Measurements from ENCODE around the gene ATRX. TPM values are rescaled to one million over a fixed set of nuclear protein-coding genes. Genes with fewer than 3 reads are reported as not detected.
"Not testable (repeated sequence)": the region's sequence is repeated elsewhere in the genome, so short reads cannot be mapped to it uniquely, and the experiment has no call there.

ATRX gene
- total RNA-seq, 2 donors from 2014 or later: 70.2 to 74.5 TPM

DNA sequence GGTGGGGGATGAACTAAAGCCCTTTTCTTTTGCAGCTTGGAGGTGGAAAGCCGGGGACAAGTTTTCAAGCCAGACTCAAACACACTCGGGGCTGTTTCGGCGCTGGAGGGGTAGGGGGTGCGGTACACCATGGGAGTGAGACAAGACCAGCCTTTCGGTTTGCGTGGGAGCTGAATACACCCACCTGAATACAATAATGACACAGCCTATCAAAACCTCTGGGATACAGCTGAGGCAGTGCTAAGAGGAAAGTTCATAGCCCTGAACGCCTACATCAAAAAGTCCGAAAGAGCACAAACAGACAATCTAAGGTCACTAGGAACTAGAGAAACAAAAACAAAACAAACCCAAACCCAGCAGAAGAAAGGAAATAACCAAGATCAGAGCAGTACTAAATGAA is 163.3 kb downstream of the ATRX start:
- peaks cover 14% of the 10 kb centered on the region for H3K4me1 Mint-ChIP-seq
- peaks cover 55% of the 10 kb centered on the region for H3K36me3 Mint-ChIP-seq (ENCODE audit: low read depth)
- H3K27me3 Mint-ChIP-seq: no peaks in the 10 kb centered on the region
- peak overlapping the region; percentile 51 for H3K27ac Mint-ChIP-seq
- peak overlapping the region; percentile 37 for H3K4me3 Mint-ChIP-seq
- ATAC-seq (replicated peaks): peak; percentile 19
- H3K9me3 Mint-ChIP-seq: no peaks in the 10 kb centered on the region

DNA sequence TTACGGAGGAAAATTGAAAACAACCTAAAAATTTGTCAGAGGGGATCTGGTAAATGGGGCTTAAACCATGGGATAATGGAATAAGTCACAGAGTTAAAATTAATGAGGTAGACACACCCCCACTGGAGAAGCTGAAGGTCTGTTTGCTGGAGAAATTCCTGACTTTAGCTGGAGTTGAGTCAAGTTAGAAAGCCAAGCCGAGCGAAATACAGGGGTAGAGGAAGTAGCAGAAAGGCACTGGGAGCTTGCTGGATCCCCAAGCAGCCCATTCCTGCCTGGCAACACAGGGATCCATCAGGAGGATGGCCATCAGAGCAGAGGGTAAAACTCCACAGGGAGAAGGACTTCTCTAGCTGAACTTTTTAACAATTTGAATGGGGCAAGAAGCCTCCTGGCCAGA is 163.8 kb downstream of the ATRX start:
- Mint-ChIP-seq H3K27ac (peak overlapping the region; percentile 51), H3K9me3 (no peaks in the 10 kb centered on the region), H3K27me3 (no peaks in the 10 kb centered on the region), H3K4me1 (peaks cover 14% of the 10 kb centered on the region), H3K36me3 (ENCODE audit: low read depth) (peaks cover 55% of the 10 kb centered on the region), H3K4me3 (peak overlapping the region; percentile 37)
- no peak for ATAC-seq (replicated peaks)

DNA sequence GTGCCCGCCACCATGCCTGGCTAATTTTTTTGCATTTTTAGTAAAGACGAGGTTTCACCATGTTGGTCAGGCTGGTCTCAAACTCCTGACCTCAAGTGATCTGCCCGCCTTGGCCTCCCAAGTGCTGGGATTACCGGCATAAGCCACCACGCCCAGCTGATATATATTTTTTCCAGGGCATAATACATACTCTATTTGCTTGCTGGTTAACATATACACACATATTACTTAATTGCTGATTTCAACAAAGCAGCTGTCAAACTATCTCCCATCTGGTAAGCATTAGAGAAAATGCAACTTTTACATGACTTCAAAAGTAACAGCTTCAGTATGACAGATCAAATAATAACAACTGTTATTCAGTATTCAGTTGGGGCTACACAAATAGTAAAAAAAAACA is 164.6 kb downstream of the ATRX start:
- ATAC-seq (replicated peaks); H3K27ac Mint-ChIP-seq; H3K9me3 Mint-ChIP-seq; H3K4me3 Mint-ChIP-seq; H3K27me3 Mint-ChIP-seq: not testable (repeated sequence)
- Mint-ChIP-seq H3K36me3 (ENCODE audit: low read depth) (peaks cover 52% of the 10 kb centered on the region), H3K4me1 (peaks cover 14% of the 10 kb centered on the region)

DNA sequence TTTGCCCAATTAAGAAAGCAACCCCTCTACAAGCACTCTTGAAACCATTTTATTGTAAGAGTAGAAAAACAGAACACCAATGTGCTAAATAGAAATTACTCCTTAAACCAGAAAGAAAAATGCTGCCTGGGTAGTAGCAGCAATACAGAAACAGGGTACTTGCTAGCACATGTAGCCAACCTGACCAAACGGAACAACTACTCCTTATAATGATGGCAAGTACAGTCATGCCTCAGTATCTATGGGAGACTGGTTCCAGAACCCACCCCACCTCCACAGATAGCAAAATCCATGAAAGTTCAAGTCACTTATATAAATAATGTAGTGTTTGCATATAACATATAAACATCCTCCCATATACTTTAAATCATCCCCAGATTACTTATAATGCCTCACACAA is 168.8 kb downstream of the ATRX start:
- peaks cover 47% of the 10 kb centered on the region for H3K36me3 Mint-ChIP-seq (ENCODE audit: low read depth)
- no peak overlapping the region for H3K4me3 Mint-ChIP-seq
- H3K4me1 Mint-ChIP-seq: no peaks in the 10 kb centered on the region
- H3K27ac Mint-ChIP-seq: no peak overlapping the region
- ATAC-seq (replicated peaks): no peak
- H3K9me3 Mint-ChIP-seq: no peaks in the 10 kb centered on the region
- no peaks in the 10 kb centered on the region for H3K27me3 Mint-ChIP-seq

DNA sequence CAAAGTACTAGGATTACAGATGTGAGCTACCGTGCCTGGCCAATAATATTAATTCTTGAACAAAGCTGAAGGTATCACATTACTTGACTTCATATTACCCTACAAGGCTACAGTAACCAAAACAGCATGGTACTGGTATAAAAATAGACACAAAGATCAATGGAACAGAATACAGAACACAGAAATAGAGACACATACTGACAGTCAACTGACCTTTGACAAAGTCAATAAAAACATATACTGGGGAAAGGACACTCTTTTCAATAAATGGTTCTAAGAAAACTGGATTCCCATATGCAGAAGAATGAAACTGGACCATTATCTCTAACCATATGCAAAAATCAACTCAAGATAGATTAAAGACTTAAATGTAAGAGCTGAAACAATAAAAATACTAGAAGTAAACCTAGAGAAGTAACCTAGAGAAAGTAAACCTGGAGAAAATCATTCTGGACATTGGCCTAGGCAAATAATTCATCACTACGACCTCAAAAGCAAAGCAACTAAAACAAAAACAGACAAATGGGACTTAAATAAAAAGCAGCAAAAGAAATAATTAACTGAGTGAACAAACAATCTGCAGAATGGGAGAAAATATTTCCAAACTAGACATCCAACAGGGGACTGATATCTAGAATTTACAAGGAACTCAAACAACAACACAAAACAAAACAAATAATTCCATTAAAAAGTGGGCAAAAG is 182.2 kb downstream of the ATRX start:
- Mint-ChIP-seq H3K27ac (no peak overlapping the region), H3K36me3 (ENCODE audit: low read depth) (peaks cover 55% of the 10 kb centered on the region), H3K9me3 (no peaks in the 10 kb centered on the region), H3K27me3 (no peaks in the 10 kb centered on the region), H3K4me3 (no peak overlapping the region), H3K4me1 (no peaks in the 10 kb centered on the region)
- no peak for ATAC-seq (replicated peaks)

DNA sequence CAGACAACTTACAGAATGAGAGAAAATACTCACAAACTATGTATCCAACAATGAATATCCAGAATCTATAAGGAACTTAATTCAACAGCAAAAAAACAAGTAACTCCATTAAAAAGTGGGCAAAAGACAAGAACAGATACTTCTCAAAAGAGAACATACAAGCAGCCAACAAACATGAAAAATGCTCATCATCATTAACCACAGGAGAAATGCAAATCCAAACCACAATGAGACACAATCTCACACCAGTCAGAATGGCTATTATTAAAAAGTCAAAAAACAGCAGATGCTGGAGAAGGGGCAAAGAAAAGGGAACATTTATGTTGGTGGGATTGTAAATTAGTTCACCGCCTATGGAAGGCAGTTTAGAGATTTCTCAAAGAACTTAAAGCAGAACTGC is 188.5 kb downstream of the ATRX start:
- H3K9me3 Mint-ChIP-seq: no peaks in the 10 kb centered on the region
- peaks cover 6% of the 10 kb centered on the region for H3K4me1 Mint-ChIP-seq
- no peak for ATAC-seq (replicated peaks)
- H3K27ac Mint-ChIP-seq: peak overlapping the region; percentile 70
- H3K27me3 Mint-ChIP-seq: no peaks in the 10 kb centered on the region
- peaks cover 54% of the 10 kb centered on the region for H3K36me3 Mint-ChIP-seq (ENCODE audit: low read depth)
- no peak overlapping the region for H3K4me3 Mint-ChIP-seq

DNA sequence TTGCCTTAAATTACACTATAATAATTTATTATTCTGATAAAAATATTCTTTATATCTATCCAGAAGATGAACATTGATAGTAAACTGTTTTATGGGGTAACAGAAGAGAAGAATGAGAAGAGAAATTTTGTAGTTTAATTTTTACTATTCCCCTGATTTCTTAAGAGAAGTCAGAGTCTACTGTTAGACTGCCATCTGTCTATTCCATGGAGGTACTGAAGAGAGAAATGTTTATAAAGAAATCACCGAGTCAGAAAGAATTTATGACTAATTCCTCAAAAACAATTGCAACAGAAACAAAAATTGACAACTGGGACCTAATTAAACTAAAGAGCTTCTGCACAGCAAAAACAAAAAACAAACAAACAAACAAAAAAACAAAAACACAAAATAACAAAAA is 188.9 kb downstream of the ATRX start:
- no peak for ATAC-seq (replicated peaks)
- no peaks in the 10 kb centered on the region for H3K27me3 Mint-ChIP-seq
- H3K4me3 Mint-ChIP-seq: no peak overlapping the region
- H3K9me3 Mint-ChIP-seq: no peaks in the 10 kb centered on the region
- H3K36me3 Mint-ChIP-seq (ENCODE audit: low read depth): peaks cover 53% of the 10 kb centered on the region
- H3K27ac Mint-ChIP-seq: peak overlapping the region; percentile 70
- H3K4me1 Mint-ChIP-seq: peaks cover 6% of the 10 kb centered on the region

DNA sequence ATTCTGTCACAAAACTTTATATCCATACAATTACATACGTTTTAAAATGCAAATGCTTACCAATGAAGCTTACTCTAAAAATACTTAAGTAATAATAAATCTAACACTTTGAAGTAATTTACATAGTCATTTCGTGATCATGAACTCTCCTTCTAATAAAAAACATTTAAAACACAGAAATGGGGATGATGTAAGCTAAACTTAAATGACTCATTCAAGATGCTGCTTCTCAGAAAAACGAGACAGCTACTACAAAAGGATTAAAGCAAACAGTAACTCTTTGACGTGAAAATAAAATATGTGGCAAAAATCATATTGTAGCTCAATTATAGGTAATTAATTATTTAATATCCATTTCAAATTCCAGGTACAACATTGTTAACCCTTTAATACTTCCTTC is 190.2 kb downstream of the ATRX start:
- no peaks in the 10 kb centered on the region for H3K27me3 Mint-ChIP-seq
- H3K9me3 Mint-ChIP-seq: no peaks in the 10 kb centered on the region
- peaks cover 6% of the 10 kb centered on the region for H3K4me1 Mint-ChIP-seq
- H3K4me3 Mint-ChIP-seq: no peak overlapping the region
- no peak for ATAC-seq (replicated peaks)
- no peak overlapping the region for H3K27ac Mint-ChIP-seq
- H3K36me3 Mint-ChIP-seq (ENCODE audit: low read depth): peaks cover 50% of the 10 kb centered on the region

DNA sequence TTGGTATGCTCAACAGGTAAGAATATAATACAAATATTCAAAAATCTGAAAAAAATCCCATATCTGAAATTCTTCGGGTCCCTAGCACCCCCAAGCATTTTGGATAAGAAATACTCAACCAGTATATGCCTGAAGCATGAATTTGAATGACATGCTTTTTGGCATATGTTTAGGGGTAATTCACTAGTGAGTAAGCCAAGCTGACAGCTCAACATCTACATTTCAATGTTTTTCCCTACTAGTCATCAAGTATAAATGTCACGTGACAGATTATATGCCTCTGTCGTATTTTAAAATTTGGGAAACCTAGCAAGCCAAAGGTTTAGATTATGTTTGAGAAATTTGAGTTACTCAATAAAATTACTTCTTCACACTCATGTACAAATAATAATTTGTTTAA is 213.7 kb downstream of the ATRX start:
- peaks cover 66% of the 10 kb centered on the region for H3K36me3 Mint-ChIP-seq (ENCODE audit: low read depth)
- no peak for ATAC-seq (replicated peaks)
- no peak overlapping the region for H3K27ac Mint-ChIP-seq
- H3K27me3 Mint-ChIP-seq: no peaks in the 10 kb centered on the region
- no peaks in the 10 kb centered on the region for H3K4me1 Mint-ChIP-seq
- no peak overlapping the region for H3K4me3 Mint-ChIP-seq
- no peaks in the 10 kb centered on the region for H3K9me3 Mint-ChIP-seq

DNA sequence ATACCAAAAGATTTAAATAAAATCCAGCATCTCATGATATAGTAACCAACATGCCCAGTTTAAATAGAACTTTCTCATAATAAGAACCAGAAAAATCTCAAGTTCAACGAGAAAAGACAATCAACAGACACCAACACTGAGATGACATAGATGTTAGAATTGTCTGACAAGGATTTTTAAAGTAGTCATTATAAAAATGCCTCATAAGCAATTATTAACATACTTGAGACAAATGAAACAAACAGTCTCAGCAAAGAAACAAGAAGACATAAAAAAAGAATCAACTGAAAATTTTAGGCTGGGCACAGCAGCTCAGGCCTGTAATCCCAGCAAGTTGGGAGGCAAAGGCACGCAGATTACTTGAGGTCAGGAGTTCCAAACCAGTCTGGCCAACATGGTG is 220.7 kb downstream of the ATRX start:
- Mint-ChIP-seq H3K9me3 (no peaks in the 10 kb centered on the region), H3K27me3 (no peaks in the 10 kb centered on the region), H3K27ac (no peak overlapping the region), H3K4me1 (no peaks in the 10 kb centered on the region), H3K4me3 (no peak overlapping the region), H3K36me3 (ENCODE audit: low read depth) (peaks cover 54% of the 10 kb centered on the region)
- ATAC-seq (replicated peaks): no peak

DNA sequence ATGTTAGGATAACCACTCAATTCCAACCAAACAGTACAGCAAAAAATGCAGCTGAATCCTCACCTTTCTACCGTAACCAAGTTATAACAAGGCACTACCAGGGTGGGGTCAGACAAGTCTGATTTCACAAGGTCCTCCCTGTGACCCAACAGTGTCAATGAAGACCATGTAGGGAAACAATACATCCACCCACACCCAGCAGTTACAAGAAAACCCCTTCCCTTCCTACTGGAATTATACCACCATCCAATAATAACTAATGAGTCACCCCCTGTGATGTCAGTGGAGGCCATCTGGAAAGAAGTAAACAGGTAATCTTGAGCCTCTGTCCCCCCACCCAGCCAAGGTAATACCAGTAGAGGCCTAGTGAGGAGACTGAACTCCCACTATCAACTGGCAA is 221.2 kb downstream of the ATRX start:
- ATAC-seq (replicated peaks): no peak
- H3K9me3 Mint-ChIP-seq: no peaks in the 10 kb centered on the region
- no peaks in the 10 kb centered on the region for H3K4me1 Mint-ChIP-seq
- no peak overlapping the region for H3K27ac Mint-ChIP-seq
- peaks cover 52% of the 10 kb centered on the region for H3K36me3 Mint-ChIP-seq (ENCODE audit: low read depth)
- H3K4me3 Mint-ChIP-seq: no peak overlapping the region
- H3K27me3 Mint-ChIP-seq: no peaks in the 10 kb centered on the region

DNA sequence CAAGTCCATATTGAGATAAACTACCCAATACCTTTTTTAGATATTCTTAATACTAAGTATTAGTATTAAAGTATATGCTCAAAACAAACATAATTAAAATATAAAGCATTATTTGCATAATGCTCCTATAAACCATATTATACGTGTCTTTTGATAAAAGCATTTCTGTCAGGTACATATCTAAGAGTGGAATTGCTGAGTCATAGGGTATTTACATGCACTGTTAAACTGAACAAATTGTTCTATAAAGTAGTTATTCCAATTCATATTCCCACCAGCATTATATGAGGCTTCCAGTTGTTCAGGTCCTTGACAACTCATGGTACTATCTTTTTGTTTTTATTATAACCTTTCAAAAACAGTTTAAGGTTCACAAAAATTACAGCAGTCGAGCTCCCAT is 224.6 kb downstream of the ATRX start:
- Mint-ChIP-seq H3K27ac (no peak overlapping the region), H3K4me3 (no peak overlapping the region), H3K36me3 (ENCODE audit: low read depth) (peaks cover 25% of the 10 kb centered on the region), H3K4me1 (no peaks in the 10 kb centered on the region), H3K27me3 (no peaks in the 10 kb centered on the region), H3K9me3 (no peaks in the 10 kb centered on the region)
- no peak for ATAC-seq (replicated peaks)

DNA sequence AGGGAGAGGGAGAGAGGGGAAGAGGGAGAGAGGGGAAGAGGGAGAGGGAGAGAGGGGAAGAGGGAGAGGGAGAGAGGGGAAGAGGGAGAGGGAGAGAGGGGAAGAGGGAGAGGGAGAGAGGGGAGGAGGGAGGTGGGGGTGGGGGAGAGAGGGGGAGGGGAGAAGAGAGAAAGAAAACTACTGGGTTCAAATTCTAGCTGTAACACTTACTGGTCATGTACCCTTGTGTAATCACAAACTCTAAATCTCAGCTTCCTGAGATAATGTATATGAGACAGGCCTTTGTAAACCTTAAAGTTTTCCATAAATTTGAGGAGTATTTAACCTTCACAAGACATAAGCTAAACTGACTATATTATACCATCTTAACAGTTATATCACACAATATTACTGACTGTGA is 229.7 kb downstream of the ATRX start:
- peaks cover 39% of the 10 kb centered on the region for H3K36me3 Mint-ChIP-seq (ENCODE audit: low read depth)
- H3K4me1 Mint-ChIP-seq: no peaks in the 10 kb centered on the region
- H3K27me3 Mint-ChIP-seq: no peaks in the 10 kb centered on the region
- H3K27ac Mint-ChIP-seq: no peak overlapping the region
- H3K4me3 Mint-ChIP-seq: no peak overlapping the region
- no peaks in the 10 kb centered on the region for H3K9me3 Mint-ChIP-seq
- ATAC-seq (replicated peaks): no peak

DNA sequence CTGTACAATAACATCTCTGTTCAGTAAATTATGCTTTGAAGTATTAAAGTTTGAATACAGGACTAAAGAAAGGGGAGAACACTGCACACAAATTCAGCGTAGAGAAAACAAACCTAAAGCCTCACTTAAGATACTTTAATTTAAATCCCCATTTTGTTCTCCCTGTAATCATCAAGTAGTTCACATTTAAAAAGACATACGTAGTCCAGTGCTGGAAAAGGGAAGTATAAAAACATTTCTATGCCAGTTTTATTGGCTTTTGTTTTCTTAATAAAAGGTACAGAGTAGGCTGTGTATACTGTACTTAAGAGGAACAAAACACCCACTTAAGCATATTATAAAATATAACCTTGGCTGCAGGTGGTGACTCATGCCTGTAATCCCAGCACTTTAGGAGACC is 237.3 kb downstream of the ATRX start:
- no peaks in the 10 kb centered on the region for H3K4me1 Mint-ChIP-seq
- H3K27ac Mint-ChIP-seq: no peak overlapping the region
- peaks cover 30% of the 10 kb centered on the region for H3K36me3 Mint-ChIP-seq (ENCODE audit: low read depth)
- no peaks in the 10 kb centered on the region for H3K9me3 Mint-ChIP-seq
- ATAC-seq (replicated peaks): no peak
- H3K4me3 Mint-ChIP-seq: no peak overlapping the region
- H3K27me3 Mint-ChIP-seq: no peaks in the 10 kb centered on the region

DNA sequence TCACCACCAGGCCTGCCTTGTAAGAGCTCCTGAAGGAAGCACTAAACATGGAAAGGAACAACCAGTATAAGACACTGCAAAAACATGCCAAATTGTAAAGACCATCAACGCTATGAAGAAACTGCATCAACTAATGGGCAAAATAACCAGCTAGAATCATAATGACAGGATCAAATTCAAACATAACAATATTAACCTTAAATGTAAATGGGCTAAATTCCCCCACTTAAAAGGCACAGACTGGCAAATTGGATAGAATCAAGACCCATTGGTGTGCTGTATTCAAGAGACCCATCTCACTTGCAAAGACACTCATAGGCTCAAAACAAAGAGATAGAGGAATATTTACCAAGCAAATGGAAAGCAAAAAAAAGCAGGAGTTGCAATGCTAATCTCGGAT is 246.2 kb downstream of the ATRX start:
- H3K4me1 Mint-ChIP-seq, H3K27ac Mint-ChIP-seq: not testable (repeated sequence)
- H3K36me3 Mint-ChIP-seq (ENCODE audit: low read depth): peaks cover 39% of the 10 kb centered on the region

DNA sequence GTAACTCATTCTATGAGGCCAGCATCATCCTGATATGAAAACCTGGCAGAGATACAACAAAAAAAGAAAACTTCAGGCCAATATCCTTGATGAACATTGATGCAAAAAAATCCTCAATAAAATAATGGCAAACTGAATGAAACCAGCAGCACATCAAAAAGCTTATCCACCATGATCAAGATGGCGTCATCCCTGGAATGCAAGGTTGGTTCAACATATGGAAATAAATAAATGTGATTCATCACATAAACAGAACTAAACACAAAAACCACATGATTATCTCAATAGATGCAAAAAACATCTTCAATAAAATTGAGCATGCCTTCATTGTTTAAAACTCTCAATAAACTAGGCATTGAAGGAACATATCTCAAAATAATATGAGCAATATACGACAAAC is 254.8 kb downstream of the ATRX start:
- peaks cover 10% of the 10 kb centered on the region for H3K4me1 Mint-ChIP-seq

More for the DNA sequence above, 246.2 kb downstream of the ATRX start:
- not testable (repeated sequence) for H3K4me3 Mint-ChIP-seq; ATAC-seq (replicated peaks); H3K9me3 Mint-ChIP-seq; H3K27me3 Mint-ChIP-seq

More for the DNA sequence above, 254.8 kb downstream of the ATRX start:
- not testable (repeated sequence) for H3K9me3 Mint-ChIP-seq; H3K27ac Mint-ChIP-seq; H3K27me3 Mint-ChIP-seq; ATAC-seq (replicated peaks); H3K4me3 Mint-ChIP-seq
- H3K36me3 Mint-ChIP-seq (ENCODE audit: low read depth): peaks cover 61% of the 10 kb centered on the region

Data from activated T-helper 17 cell treated with anti-CD3 and anti-CD28 coated beads, Interleukin-2, amount 50 U/mL, for 72 hours (primary cell).